Effector memory CD8-positive, alpha-beta T cell (primary cell): ENCODE measurements around the gene PNPLA2.

ENCODE experiments used
- ATAC-seq: fragments of 150-1000 bp; cut with Tn5 transposase; replicated peaks from 2 replicates; pipeline ENCODE4 v1.10.0; 2021; ENCODE audit warnings: mild to moderate bottlenecking, moderate library complexity
- DNase-seq, 3 experiments: peaks; one replicate each; pipeline ENCODE4 v3.0.0; 2021
- H3K27ac Mint-ChIP-seq, 2 donors: one replicate each; pipeline ENCODE4 v1.8.0; 2022; ENCODE audit warnings: mild to moderate bottlenecking in 2 of 2, mixed read lengths in 2 of 2, moderate library complexity in 2 of 2
- H3K27me3 Mint-ChIP-seq, 2 donors: one replicate each; pipeline ENCODE4 v1.8.0; 2022; ENCODE audit warnings: mixed read lengths in 2 of 2
- H3K36me3 Mint-ChIP-seq: one replicate; pipeline ENCODE4 v1.8.0; 2022; ENCODE audit warnings: mild to moderate bottlenecking, moderate library complexity, mixed read lengths; ENCODE audit not compliant: insufficient read depth
- H3K4me1 Mint-ChIP-seq, 2 donors: one replicate each; pipeline ENCODE4 v1.8.0; 2022; ENCODE audit warnings: low read depth in 2 of 2, mixed read lengths in 2 of 2
- H3K4me3 Mint-ChIP-seq, 2 donors: one replicate each; pipeline ENCODE4 v1.8.0; 2022; ENCODE audit warnings: mild to moderate bottlenecking in 2 of 2, mixed read lengths in 2 of 2, moderate library complexity in 2 of 2
- H3K9me3 Mint-ChIP-seq, 2 donors: one replicate each; pipeline ENCODE4 v1.8.0; 2022; ENCODE audit warnings: mixed read lengths in 2 of 2
- total RNA-seq, 9 experiments: gene quantifications; one replicate each; lab custom pipeline; 2026; lab: John Stamatoyannopoulos, UW

Gene PNPLA2, protein sequence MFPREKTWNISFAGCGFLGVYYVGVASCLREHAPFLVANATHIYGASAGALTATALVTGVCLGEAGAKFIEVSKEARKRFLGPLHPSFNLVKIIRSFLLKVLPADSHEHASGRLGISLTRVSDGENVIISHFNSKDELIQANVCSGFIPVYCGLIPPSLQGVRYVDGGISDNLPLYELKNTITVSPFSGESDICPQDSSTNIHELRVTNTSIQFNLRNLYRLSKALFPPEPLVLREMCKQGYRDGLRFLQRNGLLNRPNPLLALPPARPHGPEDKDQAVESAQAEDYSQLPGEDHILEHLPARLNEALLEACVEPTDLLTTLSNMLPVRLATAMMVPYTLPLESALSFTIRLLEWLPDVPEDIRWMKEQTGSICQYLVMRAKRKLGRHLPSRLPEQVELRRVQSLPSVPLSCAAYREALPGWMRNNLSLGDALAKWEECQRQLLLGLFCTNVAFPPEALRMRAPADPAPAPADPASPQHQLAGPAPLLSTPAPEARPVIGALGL
- 31.0 to 108 (median 73.8) reads per million in 9 experiments for total RNA-seq

DNA sequence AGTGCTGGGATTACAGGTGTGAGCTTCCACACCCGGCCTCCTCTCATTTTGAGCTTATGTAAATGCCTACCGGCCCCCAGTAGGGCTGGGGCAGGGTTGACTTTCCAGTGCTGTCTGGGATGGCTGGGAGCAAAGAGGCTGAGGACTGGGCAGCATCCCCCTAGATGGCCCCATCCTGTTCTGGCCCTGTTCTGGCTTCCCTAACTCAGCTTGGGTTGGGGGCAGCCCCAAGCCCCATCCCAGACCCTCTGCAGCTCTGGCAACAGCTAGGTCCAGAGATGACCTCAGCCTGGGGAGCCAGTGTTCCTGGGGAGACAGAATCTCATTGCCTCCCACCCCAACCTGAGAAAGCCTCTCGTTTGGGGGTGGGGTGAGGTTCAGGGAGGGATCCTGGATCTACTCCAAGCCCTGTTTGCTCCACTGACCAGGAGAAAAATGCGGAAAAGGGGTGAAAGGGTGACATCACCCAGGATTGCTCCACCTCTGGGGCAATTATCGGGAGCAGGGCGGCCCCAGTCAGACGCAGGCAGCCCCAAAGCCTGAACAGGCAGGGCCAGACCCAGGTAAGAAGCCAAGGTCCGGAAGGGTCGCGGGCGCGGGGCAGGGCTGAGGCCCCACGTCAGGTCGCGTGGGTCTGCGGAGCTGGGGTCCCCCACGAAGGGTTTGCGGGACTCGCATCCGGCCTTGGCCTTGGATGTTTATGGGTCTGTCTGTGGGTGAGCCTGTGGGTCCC, at the start of gene PNPLA2:
TSS of gene PNPLA2 (plus strand) at position 519 of the 733 bp plus-strand sequence. CDS start 805 bp downstream, outside the sequence.
- H3K9me3 Mint-ChIP-seq = no peaks in the 10 kb centered on the region
- peaks cover 40% of the 10 kb centered on the region for H3K36me3 Mint-ChIP-seq
- peak within 1 kb of the TSS; percentile 83 to 86 for H3K4me3 Mint-ChIP-seq
- no peaks in the 10 kb centered on the region for H3K27me3 Mint-ChIP-seq
- ATAC-seq = no peak
- no peak for DNase-seq
- peak within 1 kb of the TSS; percentile 80 to 89 for H3K27ac Mint-ChIP-seq
- H3K4me1 Mint-ChIP-seq = peaks cover 5 to 11% of the 10 kb centered on the region in 2 donors

DNA sequence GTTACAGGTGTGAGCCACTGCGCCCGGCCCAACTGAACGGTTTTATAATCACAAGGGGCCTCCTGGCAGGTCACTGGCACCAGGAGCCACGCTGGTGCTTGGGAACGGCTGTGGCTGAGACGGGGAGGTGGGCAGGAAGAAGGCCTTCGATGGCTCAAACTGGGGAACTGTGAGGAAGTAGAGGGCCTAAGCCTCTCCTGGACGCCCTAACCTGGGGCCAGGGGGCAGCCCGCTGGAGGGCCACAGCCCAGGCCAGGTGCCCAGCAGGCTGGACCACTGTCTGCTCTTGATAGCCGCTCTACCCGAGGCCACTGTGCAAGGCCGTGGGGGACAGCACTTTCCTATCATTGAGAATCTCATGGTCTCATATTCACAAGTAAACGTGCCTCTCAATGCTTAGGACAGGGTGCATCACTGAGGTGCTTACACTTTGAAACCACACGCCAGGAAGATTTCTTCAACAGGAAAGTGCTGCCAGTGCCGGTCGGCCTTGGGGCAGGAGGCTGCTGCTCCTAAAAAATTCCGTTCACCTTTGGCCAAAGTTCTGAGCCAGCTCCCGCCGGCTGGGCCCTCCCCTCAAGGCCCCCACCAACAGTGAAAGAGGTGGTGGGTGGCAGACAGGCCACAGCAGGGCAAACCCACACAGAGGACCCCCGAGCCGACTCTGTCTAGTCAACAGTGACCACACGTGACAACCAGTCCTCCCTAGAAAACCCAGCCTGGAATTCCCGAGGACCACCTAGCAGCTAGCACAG, 48.6 kb upstream of the PNPLA2 start:
- H3K9me3 Mint-ChIP-seq = no peaks in the 10 kb centered on the region
- peaks cover 4 to 7% of the 10 kb centered on the region in 2 donors for H3K4me1 Mint-ChIP-seq
- no peaks in the 10 kb centered on the region for H3K27me3 Mint-ChIP-seq
- DNase-seq = no peak
- no peak overlapping the region for H3K27ac Mint-ChIP-seq
- no peak overlapping the region for H3K4me3 Mint-ChIP-seq
- H3K36me3 Mint-ChIP-seq = peaks cover 21% of the 10 kb centered on the region
- no peak for ATAC-seq

- ATAC-seq (no peak), DNase-seq (no peak)
- peaks cover 21% of the 10 kb centered on the region for H3K36me3 Mint-ChIP-seq
- peaks cover 7 to 10% of the 10 kb centered on the region in 2 donors for H3K4me1 Mint-ChIP-seq
- H3K4me3 Mint-ChIP-seq = no peak overlapping the region
- no peaks in the 10 kb centered on the region for H3K9me3 Mint-ChIP-seq
- no peaks in the 10 kb centered on the region for H3K27me3 Mint-ChIP-seq
- H3K27ac Mint-ChIP-seq = no peak overlapping the region
Measured at GRCh38 chr11:770642-771616, 47.8 kb upstream of the PNPLA2 start.

- Mint-ChIP-seq H3K9me3 (no peaks in the 10 kb centered on the region), H3K27me3 (no peaks in the 10 kb centered on the region), H3K4me1 (peaks cover 12 to 14% of the 10 kb centered on the region in 2 donors), H3K4me3 (no peak overlapping the region), H3K36me3 (peaks cover 28% of the 10 kb centered on the region), H3K27ac (no peak overlapping the region)
- DNase-seq (no peak), ATAC-seq (no peak)
Measured at GRCh38 chr11:771617-772204, 47.0 kb upstream of the PNPLA2 start.

- Mint-ChIP-seq H3K36me3 (peaks cover 24% of the 10 kb centered on the region), H3K9me3 (no peaks in the 10 kb centered on the region), H3K27ac (no peak overlapping the region), H3K4me3 (no peak overlapping the region), H3K27me3 (no peaks in the 10 kb centered on the region), H3K4me1 (peaks cover 12 to 16% of the 10 kb centered on the region in 2 donors)
- ATAC-seq = no peak
- DNase-seq = no peak
Measured at GRCh38 chr11:772429-773390, 46.0 kb upstream of the PNPLA2 start.

GRCh38 chr11:773425-773824, 45.3 kb upstream of the PNPLA2 start:
- peaks cover 12 to 16% of the 10 kb centered on the region in 2 donors for H3K4me1 Mint-ChIP-seq
- H3K9me3 Mint-ChIP-seq = no peaks in the 10 kb centered on the region
- DNase-seq (no peak), ATAC-seq (no peak)
- no peak overlapping the region for H3K4me3 Mint-ChIP-seq
- H3K36me3 Mint-ChIP-seq = peaks cover 24% of the 10 kb centered on the region
- H3K27ac Mint-ChIP-seq = no peak overlapping the region
- no peaks in the 10 kb centered on the region for H3K27me3 Mint-ChIP-seq

DNA sequence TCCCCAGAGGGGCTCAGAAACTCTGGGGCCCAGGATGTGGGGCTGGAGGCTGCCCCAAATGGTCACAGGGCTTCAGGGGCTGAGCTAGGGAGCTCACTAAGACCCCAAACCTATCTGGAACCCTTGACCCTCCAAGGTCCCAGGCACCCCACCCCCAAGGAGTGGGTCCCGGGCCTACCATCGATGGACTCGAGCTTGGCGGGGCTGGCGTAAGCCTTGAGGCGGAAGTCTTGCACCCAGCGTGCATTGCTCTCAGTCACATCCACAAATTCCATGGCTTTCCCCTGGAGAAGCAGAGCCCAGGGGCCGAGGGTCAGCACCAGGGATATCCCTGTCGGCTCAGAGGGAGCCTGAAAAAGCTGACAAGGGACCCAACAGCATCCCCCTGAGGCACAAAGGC, 44.9 kb upstream of the PNPLA2 start:
- H3K4me3 Mint-ChIP-seq = no peak overlapping the region
- ATAC-seq = no peak
- DNase-seq = no peak

GRCh38 chr11:774873-775592, 43.7 kb upstream of the PNPLA2 start:
- no peaks in the 10 kb centered on the region for H3K9me3 Mint-ChIP-seq
- ATAC-seq = no peak

More for the DNA sequence above, 44.9 kb upstream of the PNPLA2 start:
- Mint-ChIP-seq H3K4me1 (peaks cover 12 to 16% of the 10 kb centered on the region in 2 donors), H3K9me3 (no peaks in the 10 kb centered on the region), H3K27ac (no peak overlapping the region), H3K27me3 (no peaks in the 10 kb centered on the region), H3K36me3 (peaks cover 24% of the 10 kb centered on the region)

DNA sequence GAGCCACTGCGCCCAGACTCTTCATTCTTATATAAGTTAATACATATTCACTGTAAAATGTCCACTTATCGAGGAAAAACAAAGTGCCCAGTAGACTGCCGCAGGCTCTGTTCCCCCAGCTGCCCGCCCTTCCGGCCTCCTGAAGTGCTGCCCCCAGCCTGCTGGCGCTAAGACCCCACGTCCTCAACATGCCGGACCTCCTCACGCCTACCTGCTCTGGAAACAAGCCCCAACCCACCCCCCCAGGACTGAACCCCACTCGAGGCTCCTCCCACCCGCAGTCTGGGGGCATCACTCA, 42.5 kb upstream of the PNPLA2 start:
- ATAC-seq (no peak), DNase-seq (no peak)
- no peaks in the 10 kb centered on the region for H3K9me3 Mint-ChIP-seq
- H3K4me3 Mint-ChIP-seq = peak overlapping the region; percentile 71 to 77
- no peaks in the 10 kb centered on the region for H3K27me3 Mint-ChIP-seq
- peak overlapping the region; percentile 44 to 49 for H3K27ac Mint-ChIP-seq
- peaks cover 13% of the 10 kb centered on the region for H3K36me3 Mint-ChIP-seq
- H3K4me1 Mint-ChIP-seq = peaks cover 16 to 17% of the 10 kb centered on the region in 2 donors

More at GRCh38 chr11:774873-775592, 43.7 kb upstream of the PNPLA2 start:
- DNase-seq = no peak
- H3K36me3 Mint-ChIP-seq = peaks cover 17% of the 10 kb centered on the region
- peaks cover 14 to 16% of the 10 kb centered on the region in 2 donors for H3K4me1 Mint-ChIP-seq
- peak overlapping the region; percentile 71 to 77 for H3K4me3 Mint-ChIP-seq
- no peaks in the 10 kb centered on the region for H3K27me3 Mint-ChIP-seq
- peak overlapping the region in 1 of 2 donors; percentile 44 for H3K27ac Mint-ChIP-seq

GRCh38 chr11:776561-777287, 42.0 kb upstream of the PNPLA2 start:
- H3K27me3 Mint-ChIP-seq = no peaks in the 10 kb centered on the region
- H3K4me3 Mint-ChIP-seq = peak overlapping the region; percentile 71 to 77
- no peaks in the 10 kb centered on the region for H3K9me3 Mint-ChIP-seq
- peak overlapping the region; percentile 44 to 49 for H3K27ac Mint-ChIP-seq
- ATAC-seq = peak; percentile 42
- peaks cover 13% of the 10 kb centered on the region for H3K36me3 Mint-ChIP-seq
- DNase-seq = peak in 1 of 3 experiments; percentile 18
- H3K4me1 Mint-ChIP-seq = peaks cover 16 to 17% of the 10 kb centered on the region in 2 donors
